ENCODE results near the gene COX7B2.

Gene COX7B2

DNA sequence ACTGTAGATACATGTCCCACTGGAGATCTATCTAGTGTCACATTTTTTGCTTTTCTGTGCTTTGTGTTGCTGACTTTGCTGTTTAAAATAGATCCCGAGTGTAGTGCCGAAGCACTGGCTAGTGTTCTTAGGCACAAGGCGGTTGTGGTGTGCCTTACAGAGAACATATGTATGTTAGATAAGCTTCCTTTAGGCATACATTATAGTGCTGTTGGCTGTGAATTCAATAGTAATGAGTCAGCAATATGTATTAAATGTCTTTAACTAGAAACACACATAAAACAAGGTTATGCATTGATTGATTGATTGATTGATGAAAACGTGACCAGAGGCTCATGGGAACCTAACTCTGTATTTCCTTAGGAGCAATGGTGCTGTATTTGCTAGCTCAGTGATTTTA, 56.2 kb downstream of the COX7B2 start:
- TF ChIP-seq, protein P1, sequence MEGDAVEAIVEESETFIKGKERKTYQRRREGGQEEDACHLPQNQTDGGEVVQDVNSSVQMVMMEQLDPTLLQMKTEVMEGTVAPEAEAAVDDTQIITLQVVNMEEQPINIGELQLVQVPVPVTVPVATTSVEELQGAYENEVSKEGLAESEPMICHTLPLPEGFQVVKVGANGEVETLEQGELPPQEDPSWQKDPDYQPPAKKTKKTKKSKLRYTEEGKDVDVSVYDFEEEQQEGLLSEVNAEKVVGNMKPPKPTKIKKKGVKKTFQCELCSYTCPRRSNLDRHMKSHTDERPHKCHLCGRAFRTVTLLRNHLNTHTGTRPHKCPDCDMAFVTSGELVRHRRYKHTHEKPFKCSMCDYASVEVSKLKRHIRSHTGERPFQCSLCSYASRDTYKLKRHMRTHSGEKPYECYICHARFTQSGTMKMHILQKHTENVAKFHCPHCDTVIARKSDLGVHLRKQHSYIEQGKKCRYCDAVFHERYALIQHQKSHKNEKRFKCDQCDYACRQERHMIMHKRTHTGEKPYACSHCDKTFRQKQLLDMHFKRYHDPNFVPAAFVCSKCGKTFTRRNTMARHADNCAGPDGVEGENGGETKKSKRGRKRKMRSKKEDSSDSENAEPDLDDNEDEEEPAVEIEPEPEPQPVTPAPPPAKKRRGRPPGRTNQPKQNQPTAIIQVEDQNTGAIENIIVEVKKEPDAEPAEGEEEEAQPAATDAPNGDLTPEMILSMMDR (conservative IDR thresholded peaks at IDR 0.05; ENCODE audit: low read length) = no peak
- no peak for TF ChIP-seq EZH2phosphoT487 (IDR thresholded peaks at IDR 0.05; ENCODE audit: borderline replicate concordance)
- H4K20me1 ChIP-seq (ENCODE audit: insufficient read depth, low read length, poor library complexity, severe bottlenecking) = no peaks in the 10 kb centered on the region
- no peaks in the 10 kb centered on the region for H3K9me2 ChIP-seq (replicated peaks; ENCODE audit: low read depth, low read length)
- peak overlapping the region; percentile 53; the same call in 1 of the 2 replicates for H2AFZ ChIP-seq (ENCODE audit: low read length)
- H3K9ac ChIP-seq (ENCODE audit: low read depth, low read length, poor library complexity, severe bottlenecking) = no peak overlapping the region
- H3K36me3 ChIP-seq (ENCODE audit: insufficient read depth, low read length) = no peaks in the 10 kb centered on the region
- H3K4me3 ChIP-seq (ENCODE audit: low read length, poor library complexity, severe bottlenecking) = no peak overlapping the region
- no peaks in the 10 kb centered on the region for H3F3A ChIP-seq (ENCODE audit: low read depth)
- no peaks in the 10 kb centered on the region for H3K27me3 ChIP-seq (ENCODE audit: insufficient read depth, low read length, poor library complexity, severe bottlenecking)
- no peaks in the 10 kb centered on the region for H3K79me2 ChIP-seq (ENCODE audit: insufficient read depth, low read length)
- no peaks in the 10 kb centered on the region for H3K4me1 ChIP-seq (ENCODE audit: insufficient read depth, low read length, poor library complexity, severe bottlenecking)
- H3K4me2 ChIP-seq (ENCODE audit: low read depth, low read length, poor library complexity, severe bottlenecking) = no peak overlapping the region
- no peaks in the 10 kb centered on the region for H3K9me3 ChIP-seq (ENCODE audit: insufficient read depth, low read depth, low read length)

DNA sequence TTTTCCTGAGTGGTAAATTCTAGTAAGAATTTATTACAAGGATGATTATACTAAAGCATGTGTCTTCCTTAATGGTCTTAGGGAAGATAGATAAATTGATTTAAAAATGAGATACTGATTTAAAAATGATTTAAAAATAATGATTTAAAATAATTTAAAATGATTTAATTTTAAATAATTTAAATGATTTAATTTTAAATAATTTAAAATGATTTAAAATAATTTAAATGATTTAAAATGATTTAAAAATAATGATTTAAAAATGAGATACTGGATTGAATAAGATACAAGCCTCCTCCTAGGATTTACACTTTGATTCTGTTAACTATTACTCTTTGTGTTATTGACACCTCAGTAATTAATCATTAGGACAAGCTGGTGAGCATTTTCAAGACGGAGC, 59.0 kb downstream of the COX7B2 start:
- peaks cover 2% of the 10 kb centered on the region for H3K4me1 ChIP-seq (ENCODE audit: insufficient read depth, low read length, poor library complexity, severe bottlenecking)
- H3F3A ChIP-seq (ENCODE audit: low read depth) = no peaks in the 10 kb centered on the region
- no peaks in the 10 kb centered on the region for H3K27me3 ChIP-seq (ENCODE audit: insufficient read depth, low read length, poor library complexity, severe bottlenecking)
- H3K9ac ChIP-seq (ENCODE audit: low read depth, low read length, poor library complexity, severe bottlenecking) = no peak overlapping the region
- no peak overlapping the region for H3K4me3 ChIP-seq (ENCODE audit: low read length, poor library complexity, severe bottlenecking)
- H2AFZ ChIP-seq (ENCODE audit: low read length) = no peak overlapping the region
- no peaks in the 10 kb centered on the region for H4K20me1 ChIP-seq (ENCODE audit: insufficient read depth, low read length, poor library complexity, severe bottlenecking)
- TF ChIP-seq EZH2phosphoT487 (IDR thresholded peaks at IDR 0.05; ENCODE audit: borderline replicate concordance) = no peak
- TF ChIP-seq, protein P1 (conservative IDR thresholded peaks at IDR 0.05; ENCODE audit: low read length) = no peak
- H3K4me2 ChIP-seq (ENCODE audit: low read depth, low read length, poor library complexity, severe bottlenecking) = no peak overlapping the region
- H3K79me2 ChIP-seq (ENCODE audit: insufficient read depth, low read length) = no peaks in the 10 kb centered on the region
- H3K9me3 ChIP-seq (ENCODE audit: insufficient read depth, low read depth, low read length) = no peaks in the 10 kb centered on the region
- no peaks in the 10 kb centered on the region for H3K9me2 ChIP-seq (replicated peaks; ENCODE audit: low read depth, low read length)
- H3K36me3 ChIP-seq (ENCODE audit: insufficient read depth, low read length) = no peaks in the 10 kb centered on the region

DNA sequence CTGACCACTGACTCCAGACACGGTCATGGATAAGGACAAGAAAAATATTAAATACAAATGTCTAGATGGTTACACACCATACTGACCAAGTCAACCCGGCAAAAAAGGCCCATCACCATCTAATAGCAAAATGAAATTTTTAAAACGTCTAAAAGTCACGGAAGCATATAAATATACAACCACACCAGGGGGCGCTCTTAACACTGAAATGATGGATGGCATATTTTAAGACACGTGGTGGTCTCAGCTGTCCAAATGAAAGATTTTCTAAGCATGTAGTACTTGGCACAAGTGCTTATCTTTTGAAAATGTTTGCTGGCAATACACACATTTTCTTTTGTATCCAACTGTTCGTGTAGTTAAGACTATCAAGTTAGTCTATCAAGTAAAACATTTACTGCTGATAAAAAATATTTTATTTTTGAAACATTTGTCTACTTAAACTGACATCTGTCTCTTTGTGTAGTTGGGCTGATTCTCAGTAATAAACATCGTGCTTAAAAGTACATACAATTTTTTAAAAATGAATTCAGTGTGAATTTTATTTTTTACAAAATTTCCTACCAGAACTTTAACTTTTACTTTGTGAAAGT, 64.6 kb downstream of the COX7B2 start:
- Histone ChIP-seq H3K79me2 (ENCODE audit: insufficient read depth, low read length) (no peaks in the 10 kb centered on the region), H3K9ac (ENCODE audit: low read depth, low read length, poor library complexity, severe bottlenecking) (no peak overlapping the region), H3K4me3 (ENCODE audit: low read length, poor library complexity, severe bottlenecking) (no peak overlapping the region), H3K4me1 (ENCODE audit: insufficient read depth, low read length, poor library complexity, severe bottlenecking) (peaks cover 9% of the 10 kb centered on the region), H4K20me1 (ENCODE audit: insufficient read depth, low read length, poor library complexity, severe bottlenecking) (no peaks in the 10 kb centered on the region), H2AFZ (ENCODE audit: low read length) (peak overlapping the region; percentile 69; the same call in 1 of the 2 replicates), H3K9me3 (ENCODE audit: insufficient read depth, low read depth, low read length) (no peaks in the 10 kb centered on the region), H3K4me2 (ENCODE audit: low read depth, low read length, poor library complexity, severe bottlenecking) (peak overlapping the region; percentile 9), H3K36me3 (ENCODE audit: insufficient read depth, low read length) (no peaks in the 10 kb centered on the region), H3K9me2 (replicated peaks; ENCODE audit: low read depth, low read length) (no peaks in the 10 kb centered on the region), H3F3A (ENCODE audit: low read depth) (peaks cover 3% of the 10 kb centered on the region; the same call in 1 of the 2 replicates), H3K27me3 (ENCODE audit: insufficient read depth, low read length, poor library complexity, severe bottlenecking) (no peaks in the 10 kb centered on the region)
- TF ChIP-seq EZH2phosphoT487 (IDR thresholded peaks at IDR 0.05; ENCODE audit: borderline replicate concordance) = no peak
- TF ChIP-seq, protein P1 (conservative IDR thresholded peaks at IDR 0.05; ENCODE audit: low read length) = peak; percentile 87
